ENCODE data around the gene A4GALT.

A4GALT gene

DNA sequence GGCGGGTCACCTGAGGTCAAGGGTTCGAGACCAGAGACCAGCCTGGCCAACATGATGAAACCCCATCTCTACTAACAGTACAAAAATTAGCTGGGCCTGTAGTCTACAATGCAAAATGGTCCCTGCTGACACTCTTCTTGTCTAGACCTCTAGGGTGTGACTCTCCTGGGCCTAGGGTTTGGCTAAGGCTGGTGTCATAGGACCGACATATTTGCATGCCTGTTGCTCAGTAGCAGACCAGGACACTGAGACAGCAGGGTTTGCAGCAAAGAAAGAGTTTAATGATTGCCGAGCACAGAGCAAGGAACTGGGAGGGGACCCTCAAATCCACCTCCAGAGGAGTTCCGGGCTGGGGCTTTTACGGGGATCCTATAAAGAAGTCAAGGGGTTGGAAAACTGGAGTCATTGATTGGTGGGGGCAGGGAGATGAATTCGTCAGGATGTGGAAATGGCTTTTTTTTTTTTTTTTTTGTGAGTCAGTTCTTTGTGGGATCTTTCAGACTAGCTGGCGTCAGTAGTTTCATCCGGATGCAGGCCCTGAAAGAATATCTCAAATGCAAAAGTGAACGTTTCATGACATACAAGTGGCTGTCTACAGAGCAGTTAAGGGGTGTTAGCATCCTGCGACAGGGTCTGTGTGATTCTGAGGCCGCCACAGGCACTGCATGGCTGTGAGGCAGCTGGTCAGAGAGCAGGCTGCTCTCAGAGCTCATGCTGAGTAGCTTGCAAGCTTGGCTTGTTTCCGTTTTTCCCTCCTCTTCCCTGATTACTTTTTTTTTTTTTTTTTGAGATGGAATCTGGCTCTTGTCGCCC is 27.2 kb upstream of the A4GALT start:
- TF ChIP-seq TAF1 (IDR thresholded peaks at IDR 0.05; ENCODE audit: borderline replicate concordance, insufficient read depth, low read length) (peak; percentile 43; the same call in 1 of the 2 replicates), FOXP2 (optimal IDR thresholded peaks at IDR 0.05; ENCODE audit: borderline replicate concordance, extremely low read depth, extremely low read length, insufficient read depth) (no peak), SIN3A (IDR thresholded peaks at IDR 0.05; ENCODE audit: borderline replicate concordance, insufficient read depth, low read length) (no peak)

DNA sequence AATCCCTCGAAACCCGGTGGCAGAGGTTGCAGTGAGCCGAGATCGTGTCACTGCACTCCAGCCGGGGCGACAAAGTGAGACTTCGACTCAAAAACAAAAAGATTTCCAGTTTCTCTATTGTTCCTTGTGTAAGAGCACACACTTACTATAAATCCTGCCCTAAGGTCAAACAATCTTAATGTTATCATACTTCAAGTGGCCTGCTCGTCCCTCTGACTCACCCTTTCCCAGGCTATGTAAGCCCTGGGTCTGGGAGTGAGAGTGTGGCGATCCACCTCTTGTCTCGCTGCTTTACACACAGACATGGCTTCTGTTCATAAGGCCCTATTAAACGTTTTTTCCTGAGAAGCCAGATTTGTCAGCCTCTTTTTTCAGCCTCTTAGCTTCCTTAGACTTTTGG is 24.4 kb upstream of the A4GALT start:
- no peak for TF ChIP-seq SIN3A (IDR thresholded peaks at IDR 0.05; ENCODE audit: borderline replicate concordance, insufficient read depth, low read length)
- no peak for TF ChIP-seq TAF1 (IDR thresholded peaks at IDR 0.05; ENCODE audit: borderline replicate concordance, insufficient read depth, low read length)
- TF ChIP-seq FOXP2 (optimal IDR thresholded peaks at IDR 0.05; ENCODE audit: borderline replicate concordance, extremely low read depth, extremely low read length, insufficient read depth) = no peak
- no peak for TF ChIP-seq POLR2AphosphoS5 (IDR thresholded peaks at IDR 0.05; ENCODE audit: low read depth, low read length)
- TF ChIP-seq, protein P1, sequence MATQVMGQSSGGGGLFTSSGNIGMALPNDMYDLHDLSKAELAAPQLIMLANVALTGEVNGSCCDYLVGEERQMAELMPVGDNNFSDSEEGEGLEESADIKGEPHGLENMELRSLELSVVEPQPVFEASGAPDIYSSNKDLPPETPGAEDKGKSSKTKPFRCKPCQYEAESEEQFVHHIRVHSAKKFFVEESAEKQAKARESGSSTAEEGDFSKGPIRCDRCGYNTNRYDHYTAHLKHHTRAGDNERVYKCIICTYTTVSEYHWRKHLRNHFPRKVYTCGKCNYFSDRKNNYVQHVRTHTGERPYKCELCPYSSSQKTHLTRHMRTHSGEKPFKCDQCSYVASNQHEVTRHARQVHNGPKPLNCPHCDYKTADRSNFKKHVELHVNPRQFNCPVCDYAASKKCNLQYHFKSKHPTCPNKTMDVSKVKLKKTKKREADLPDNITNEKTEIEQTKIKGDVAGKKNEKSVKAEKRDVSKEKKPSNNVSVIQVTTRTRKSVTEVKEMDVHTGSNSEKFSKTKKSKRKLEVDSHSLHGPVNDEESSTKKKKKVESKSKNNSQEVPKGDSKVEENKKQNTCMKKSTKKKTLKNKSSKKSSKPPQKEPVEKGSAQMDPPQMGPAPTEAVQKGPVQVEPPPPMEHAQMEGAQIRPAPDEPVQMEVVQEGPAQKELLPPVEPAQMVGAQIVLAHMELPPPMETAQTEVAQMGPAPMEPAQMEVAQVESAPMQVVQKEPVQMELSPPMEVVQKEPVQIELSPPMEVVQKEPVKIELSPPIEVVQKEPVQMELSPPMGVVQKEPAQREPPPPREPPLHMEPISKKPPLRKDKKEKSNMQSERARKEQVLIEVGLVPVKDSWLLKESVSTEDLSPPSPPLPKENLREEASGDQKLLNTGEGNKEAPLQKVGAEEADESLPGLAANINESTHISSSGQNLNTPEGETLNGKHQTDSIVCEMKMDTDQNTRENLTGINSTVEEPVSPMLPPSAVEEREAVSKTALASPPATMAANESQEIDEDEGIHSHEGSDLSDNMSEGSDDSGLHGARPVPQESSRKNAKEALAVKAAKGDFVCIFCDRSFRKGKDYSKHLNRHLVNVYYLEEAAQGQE (IDR thresholded peaks at IDR 0.05; ENCODE audit: insufficient read depth in 1 of 2, low read depth in 2 of 2, low read length in 2 of 2) = no peak

DNA sequence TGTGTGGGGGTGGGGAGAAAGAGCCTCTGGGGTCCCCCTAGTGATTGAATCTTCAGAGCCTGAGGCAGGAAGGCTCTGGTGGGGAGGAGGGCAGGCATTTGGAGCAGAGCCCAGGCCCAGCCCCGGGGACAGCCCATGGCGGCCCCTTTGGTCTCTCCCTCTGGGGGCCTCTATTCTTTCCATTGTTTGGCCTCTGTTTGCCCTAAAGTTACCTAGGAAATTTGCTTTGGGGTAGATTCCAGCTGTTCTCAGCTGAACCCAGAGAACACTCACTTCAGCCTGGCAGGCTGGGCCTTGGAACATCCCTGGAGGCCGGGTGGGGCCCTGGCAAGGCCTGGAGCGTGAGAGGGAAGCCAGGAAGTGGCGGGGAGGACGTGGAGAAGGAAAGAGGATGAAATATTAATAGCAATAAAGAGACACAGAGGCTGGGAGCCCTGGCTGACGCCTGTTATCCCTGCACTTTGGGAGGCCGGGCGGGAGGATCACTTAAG is 22.9 kb upstream of the A4GALT start:
- TF ChIP-seq POLR2AphosphoS5 (IDR thresholded peaks at IDR 0.05; ENCODE audit: low read depth, low read length) (no peak), SIN3A (IDR thresholded peaks at IDR 0.05; ENCODE audit: borderline replicate concordance, insufficient read depth, low read length) (no peak), TAF1 (IDR thresholded peaks at IDR 0.05; ENCODE audit: borderline replicate concordance, insufficient read depth, low read length) (no peak), FOXP2 (optimal IDR thresholded peaks at IDR 0.05; ENCODE audit: borderline replicate concordance, extremely low read depth, extremely low read length, insufficient read depth) (no peak)
- TF ChIP-seq, protein P1 (IDR thresholded peaks at IDR 0.05; ENCODE audit: insufficient read depth in 1 of 2, low read depth in 2 of 2, low read length in 2 of 2) = no peak

DNA sequence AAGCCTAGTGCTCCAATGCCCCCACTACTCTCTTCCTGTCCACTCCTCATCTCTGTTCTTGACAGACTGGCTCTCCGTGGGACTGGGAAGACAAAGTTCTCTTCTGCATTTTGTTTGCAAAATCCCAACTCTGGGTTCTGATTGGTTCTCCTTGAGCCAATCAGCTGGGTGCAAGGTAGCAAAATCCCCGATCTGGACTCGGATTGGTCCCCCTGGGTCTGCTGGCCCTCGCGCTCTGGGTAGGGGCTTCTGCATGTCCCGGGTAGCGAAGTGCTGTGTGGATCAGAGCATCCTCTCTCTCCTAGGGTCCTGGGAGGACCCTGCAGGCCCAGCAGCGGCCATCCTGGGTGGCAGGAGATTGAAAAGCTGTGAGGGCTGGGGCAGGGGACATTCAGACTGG is 22.3 kb upstream of the A4GALT start:
- TF ChIP-seq SIN3A (IDR thresholded peaks at IDR 0.05; ENCODE audit: borderline replicate concordance, insufficient read depth, low read length) (no peak), POLR2AphosphoS5 (IDR thresholded peaks at IDR 0.05; ENCODE audit: low read depth, low read length) (no peak)
- TF ChIP-seq, protein P1 (IDR thresholded peaks at IDR 0.05; ENCODE audit: insufficient read depth in 1 of 2, low read depth in 2 of 2, low read length in 2 of 2) = no peak

DNA sequence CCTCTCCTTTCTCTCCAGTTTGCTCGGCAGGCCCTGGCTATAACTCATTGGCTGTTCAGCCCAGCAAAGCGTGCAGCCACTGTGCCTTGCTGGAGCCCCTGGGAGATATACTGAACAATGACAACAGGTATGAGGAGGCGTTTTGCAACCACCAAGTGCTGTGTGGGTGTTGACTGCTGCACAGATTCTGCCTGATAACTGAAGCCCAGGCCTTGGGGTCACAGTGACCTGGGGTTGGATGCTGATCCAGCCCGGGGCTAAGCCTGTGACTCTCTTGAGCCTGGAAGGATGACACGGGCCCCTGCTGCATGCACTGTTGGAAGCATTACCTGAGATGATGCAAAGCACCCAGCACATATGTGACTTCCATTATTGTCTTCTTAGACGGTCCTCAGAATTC is 13.7 kb upstream of the A4GALT start:
- TF ChIP-seq SIN3A (IDR thresholded peaks at IDR 0.05; ENCODE audit: borderline replicate concordance, insufficient read depth, low read length) = no peak
- TF ChIP-seq, protein P1 (IDR thresholded peaks at IDR 0.05; ENCODE audit: insufficient read depth in 1 of 2, low read depth in 2 of 2, low read length in 2 of 2) = no peak
- no peak for TF ChIP-seq FOXP2 (optimal IDR thresholded peaks at IDR 0.05; ENCODE audit: borderline replicate concordance, extremely low read depth, extremely low read length, insufficient read depth)
- TF ChIP-seq POLR2AphosphoS5 (IDR thresholded peaks at IDR 0.05; ENCODE audit: low read depth, low read length) = no peak
- no peak for TF ChIP-seq TAF1 (IDR thresholded peaks at IDR 0.05; ENCODE audit: borderline replicate concordance, insufficient read depth, low read length)
